Activated CD8-positive, alpha-beta memory T cell treated with anti-CD3 and anti-CD28 coated beads, Interleukin-2, amount 50 U/mL, for 4 hours (primary cell): ENCODE measurements around the gene CD8A.

Experiments
- DNase-seq: peaks from one replicate; pipeline ENCODE4 v3.0.0-alpha.2; 2020

Gene CD8A

DNA sequence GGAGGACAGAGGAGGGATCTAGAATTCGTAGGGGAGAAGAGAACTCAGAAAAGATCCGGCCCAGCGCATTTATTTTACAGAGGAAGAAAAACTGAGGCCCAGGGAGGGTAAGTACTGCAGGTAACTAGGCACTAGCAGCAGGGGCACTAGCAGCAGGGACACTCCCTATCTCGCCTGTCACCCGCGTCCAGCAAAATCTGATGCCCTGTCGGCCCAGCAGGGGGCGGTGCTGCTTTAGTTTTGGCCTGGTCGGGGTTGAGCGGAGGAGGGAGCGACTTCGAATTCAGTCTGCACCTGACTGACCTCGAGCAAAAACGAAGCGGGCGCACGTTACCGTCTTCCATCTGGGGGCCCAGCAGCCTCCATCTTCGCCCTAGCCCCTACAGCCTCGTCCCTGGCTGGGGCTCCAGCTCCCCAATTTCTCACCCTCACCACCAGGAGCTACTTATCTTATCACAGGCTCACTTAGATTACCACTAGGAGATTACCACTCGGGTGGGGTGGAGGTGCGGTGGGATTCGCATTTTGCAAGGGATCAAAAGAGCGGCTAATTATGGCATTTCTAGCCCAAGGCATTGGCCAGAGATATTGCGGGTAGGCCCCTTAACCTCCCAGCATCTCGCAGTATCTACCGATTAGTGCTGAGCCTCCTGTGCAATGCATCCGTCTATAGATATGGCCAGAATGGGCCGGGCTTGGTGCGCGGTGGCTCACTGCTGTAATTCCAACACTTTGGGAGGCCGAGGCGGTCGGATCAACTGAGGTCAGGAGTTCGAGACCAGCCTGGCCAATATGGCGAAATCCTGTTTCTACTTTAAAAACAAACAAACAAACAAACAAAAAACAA is 17.8 kb upstream of the CD8A start:
- DNase-seq: peak; percentile 97

DNA sequence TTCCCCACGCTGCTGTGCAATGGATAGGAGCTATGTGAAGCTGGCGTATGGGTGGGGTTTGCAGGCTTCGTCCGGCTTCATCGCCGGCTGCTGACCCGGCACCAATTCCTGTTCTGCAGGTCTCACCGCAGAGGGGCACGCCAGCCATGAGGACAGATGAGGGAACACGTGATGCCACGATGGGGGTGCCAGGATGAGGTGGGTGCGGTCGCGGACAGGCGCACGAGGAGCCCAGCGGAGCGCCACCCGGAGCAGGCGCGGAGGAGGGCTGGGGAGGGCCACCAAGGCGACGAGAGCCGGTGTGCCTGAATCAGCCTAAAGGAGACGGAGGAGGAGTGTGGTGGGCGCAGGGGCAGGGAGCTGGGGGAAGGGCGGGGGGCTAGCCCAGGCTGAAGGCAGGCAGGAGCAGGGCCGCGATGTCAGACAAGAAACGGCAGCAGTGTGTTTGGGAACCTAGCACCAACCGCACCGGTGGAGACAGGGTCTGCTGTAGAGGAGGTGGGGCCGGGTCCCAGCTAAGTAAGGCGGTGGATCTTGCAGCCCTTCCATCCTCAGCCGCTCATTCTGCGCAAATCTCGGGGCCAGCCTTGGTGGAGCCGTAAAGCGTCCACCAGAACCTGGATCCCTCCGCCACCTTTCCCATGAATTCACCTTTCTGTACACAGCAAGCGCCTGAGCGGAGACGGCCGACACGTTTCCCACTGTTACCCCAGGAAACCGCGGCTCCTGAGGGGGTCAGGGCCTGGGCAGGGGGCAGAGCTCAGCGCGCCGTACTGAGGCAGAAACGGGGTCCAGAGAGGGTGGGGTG is 17.0 kb upstream of the CD8A start:
- peak; percentile 72 for DNase-seq

DNA sequence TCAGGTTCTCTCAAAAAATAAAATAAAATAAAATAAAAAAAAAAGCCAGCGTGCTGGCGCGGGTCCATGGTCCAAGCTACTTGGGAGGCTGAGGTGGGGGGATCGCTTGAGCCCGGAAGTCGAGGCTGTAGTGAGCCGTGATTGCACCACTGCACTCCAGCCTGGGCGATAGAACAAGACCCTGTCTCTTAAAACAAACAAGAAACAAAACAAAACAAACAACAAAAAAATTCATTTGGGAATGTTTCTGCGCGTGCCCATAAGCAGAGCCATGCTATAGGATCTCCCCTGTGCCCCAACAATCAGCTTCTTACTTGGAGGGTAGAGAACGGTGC is 16.4 kb upstream of the CD8A start:
- no peak for DNase-seq

DNA sequence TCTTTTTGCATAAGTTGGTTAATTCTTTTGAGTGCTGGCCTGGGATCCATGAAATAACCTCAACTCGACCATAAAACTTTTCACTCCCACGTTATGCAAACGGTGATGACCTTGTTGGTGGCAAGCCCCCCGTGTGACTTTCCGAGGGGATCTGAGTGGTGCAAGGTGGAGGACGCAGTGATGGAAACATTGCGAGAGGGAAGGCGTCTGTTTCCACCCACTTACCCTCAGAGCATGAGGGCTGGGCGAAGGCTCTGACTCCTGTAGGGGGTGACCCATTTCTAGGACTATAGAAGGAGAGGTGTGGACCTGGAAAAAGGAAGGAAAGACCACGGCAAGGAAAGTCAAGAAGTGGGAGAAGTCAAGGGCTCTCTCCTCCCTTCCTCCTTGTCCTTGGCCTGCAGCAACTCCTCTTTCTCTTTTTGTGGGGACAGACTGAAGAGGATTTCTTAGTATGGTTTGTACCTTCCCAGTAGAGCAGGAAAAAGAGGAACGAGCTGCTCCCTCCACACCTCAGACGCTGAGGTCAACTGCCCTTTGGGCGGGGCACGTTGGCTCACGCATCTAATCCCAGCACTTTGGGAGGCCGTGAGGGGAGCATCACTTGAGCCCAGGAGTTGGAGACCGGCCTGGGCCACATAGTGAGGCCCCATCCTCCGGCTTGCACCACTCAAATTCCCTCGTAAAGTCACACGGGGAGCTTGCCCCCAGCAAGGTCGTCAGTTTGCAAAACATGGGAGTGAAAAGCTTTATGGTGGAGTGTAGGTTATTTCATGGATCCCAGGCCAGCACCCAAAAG is 15.5 kb upstream of the CD8A start:
- peak; percentile 56 for DNase-seq

DNA sequence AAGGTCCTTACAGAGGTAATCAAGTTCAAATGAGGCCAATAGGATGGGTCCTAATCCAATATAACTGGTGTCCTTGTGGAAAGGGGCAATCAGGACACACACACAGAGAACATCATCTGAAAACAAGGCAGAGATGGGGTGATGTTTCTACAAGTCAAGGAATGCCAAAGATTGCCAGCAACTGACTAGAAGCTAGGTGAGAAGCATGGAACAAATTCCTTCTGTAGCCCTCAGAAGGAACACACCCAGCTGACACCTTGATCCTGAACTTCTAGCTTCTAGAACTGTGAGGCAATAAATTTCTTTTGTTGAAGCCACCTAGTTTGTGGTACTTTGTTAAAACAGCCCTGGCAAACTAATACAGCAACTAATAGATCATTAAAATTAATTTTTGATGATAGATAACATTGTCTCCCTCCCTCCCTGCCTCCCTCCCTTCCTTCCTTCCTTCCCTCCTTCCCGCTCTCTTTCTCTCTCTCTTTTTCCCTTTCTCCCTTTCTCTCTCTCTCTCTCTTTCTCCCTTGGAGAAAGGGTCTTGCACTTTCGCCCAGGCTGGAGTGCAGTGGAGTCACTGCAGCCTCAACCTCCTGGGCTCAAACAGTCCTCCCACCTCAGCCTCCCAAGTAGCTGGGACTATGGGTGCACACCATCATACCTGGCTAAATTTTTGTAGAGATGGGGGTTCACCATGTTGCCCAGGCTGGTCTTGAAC is 10.3 kb upstream of the CD8A start:
- no peak for DNase-seq

DNA sequence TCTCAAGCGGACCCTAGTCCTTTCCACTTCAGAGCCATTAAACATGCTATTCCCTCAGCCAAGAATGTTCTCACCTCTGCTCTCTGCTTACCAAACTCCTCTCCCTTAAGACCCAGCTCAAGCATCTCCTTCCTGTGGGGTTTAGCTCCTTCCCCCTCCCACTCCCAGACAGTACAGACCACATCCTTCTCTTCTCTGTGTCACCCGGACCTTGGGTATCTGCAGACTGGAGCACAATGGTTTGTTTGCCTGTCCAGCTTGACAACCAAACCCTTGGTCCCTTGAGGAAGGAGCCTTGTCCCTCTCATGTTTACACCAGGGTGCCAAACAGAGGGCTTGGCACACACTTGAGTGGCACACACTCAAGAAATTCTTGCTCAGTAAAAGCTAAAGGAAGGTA is 4.1 kb upstream of the CD8A start:
- peak; percentile 29 for DNase-seq

DNA sequence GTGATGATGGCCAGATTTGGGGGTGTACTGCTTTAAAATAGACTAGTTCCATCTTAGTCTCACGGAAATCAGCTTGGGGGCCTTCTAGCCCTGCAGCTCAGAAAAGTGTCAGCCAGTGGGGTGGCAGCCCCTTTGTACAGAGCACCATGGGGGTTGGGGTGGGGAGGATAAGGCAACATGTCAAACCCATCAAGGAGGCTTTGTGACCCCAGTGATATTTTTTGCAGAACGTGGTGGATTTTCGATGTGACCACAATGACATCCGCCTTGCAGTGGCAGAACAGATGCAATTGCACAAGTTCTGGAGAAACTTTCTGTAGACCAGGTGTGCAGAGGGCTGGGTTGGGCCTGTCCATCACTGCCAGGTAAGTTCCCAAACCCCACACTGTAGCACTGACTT is 3.0 kb upstream of the CD8A start:
- DNase-seq: peak; percentile 28

DNA sequence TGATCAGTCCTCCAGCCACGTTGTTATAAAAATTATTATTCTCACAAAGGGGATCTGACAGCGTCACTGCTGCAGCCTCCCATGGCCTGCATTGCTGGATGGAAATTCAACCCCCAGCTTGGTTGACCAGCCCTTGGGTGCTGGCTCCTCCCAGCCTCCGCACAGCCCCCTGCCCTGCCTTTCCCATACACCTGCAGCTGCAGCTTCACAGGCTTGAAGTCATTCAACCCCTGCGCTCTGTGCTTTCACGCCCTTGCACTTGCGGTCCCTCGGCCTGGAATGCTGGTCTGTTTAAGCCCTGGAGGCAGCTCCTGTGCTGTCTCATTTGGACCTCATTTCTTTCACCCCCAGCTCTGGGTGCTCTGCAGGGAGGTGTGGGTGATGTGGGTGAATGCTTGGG is 860 bp upstream of the CD8A start:
- peak; percentile 21 for DNase-seq

DNA sequence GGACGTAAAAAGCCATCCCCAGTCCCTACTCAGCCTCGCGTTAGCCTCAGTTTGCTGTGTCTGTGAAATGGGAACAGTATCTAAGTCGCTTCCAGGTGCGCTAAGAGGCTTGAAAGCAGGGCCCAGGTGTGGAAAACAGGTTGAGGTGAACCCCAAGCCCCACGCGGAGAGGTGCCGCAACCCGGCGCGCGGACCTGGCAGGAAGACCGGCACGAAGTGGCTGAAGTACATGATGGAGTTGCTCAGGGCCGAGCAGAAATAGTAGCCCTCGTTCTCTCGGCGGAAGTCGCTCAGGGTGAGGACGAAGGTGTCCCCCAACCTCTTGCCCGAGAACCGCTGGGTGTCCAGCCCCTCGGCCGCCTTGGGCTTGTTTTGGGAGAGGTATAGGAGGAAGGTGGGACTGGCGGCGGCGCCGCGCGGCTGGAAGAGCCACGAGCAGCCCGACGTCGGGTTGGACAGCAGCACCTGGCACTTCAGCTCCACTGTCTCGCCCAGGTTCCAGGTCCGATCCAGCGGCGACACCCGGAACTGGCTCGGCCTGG is 508 bp downstream of the CD8A start:
- peak; percentile 36 for DNase-seq

DNA sequence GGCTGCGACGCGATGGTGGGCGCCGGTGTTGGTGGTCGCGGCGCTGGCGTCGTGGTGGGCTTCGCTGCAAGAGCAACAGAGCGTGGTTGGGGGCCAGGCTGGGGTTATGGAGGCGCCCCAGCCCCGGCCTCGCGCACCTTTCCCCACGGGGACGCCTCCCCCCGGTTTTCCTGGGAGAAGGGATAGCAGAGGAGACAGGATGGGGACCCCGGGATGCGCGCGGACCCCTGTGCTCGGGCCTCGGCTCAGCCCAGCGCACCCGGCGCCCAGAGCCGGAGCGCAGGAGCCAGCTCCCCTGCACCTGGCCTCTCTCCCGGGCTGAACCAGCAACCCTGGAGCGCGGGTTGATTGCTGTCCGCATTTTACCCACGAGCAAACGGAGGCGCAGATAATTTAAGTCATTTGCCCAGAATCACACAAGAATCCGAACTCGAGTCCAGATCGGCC is 1.0 kb downstream of the CD8A start:
- DNase-seq: peak; percentile 31

DNA sequence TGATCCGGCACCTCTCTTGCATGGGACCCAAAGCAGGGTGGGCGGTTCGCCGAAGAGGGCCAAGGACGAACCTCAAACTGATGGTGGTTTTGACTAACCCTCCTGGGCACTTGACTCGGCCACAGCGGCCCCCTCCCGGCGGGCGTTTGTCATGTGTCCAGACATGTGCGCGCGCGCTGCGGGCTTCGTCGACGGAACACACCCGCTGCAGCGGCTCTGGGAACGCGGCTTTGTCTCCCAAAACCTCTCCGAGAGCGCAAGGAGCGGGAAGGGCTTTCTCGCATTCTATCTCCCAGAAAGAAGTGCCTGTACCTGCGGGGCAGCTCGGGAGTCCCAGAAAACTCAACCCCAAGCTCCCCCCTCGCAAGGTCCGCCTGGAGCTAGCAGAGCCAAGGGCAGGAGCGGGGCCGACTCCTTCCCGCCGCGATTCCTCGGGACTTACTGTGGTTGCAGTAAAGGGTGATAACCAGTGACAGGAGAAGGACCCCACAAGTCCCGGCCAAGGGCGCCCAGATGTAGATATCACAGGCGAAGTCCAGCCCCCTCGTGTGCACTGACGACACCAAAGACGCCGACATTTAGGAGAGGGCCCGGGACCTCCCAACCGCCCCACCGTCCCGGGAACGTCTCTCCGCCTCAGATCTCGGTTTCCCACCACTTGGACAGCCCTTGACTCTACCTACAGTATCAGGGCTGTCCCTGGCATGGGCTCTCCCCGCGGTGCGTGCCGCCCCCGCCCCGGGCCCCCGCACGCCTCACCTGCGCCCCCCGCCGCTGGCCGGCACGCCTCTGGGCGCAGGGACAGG is 1.6 kb downstream of the CD8A start:
- peak; percentile 44 for DNase-seq

DNA sequence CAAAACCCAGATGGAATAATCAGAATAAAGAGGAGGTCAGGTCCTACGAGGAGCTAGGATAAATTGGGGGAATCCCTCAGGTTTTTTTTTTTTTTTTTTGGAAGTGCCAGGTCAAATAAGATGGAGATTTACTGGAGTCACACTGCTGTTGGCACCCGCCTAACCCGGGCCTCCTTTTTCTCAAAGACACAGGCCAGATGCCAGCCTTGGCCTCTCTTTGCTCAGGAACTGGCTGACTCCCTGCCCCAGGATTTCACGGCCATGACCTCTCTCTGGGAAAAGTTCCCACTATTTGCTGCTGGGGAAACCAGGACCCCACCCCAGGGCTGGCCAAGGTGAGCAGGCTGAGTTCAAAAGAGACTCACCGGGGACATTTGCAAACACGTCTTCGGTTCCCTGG is 2.5 kb downstream of the CD8A start:
- no peak for DNase-seq

DNA sequence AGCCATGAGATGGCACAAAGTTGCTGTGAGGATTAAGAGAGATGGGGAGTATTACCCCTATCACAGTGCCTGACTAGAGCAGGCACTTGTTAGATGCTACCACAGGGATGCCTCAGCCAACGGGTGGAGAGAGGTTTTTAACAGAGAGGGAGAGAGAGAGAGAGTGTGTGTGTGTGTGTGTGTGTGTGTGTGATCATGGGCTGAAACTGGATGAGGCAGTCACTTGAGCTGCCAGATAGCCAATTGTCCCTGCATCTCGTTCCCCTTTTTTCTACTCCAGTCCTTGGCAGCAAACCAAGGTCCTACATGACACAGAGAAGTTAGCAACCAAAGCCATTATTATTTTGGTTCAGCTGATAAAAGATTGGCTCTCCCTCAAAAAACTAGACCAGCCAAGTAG is 3.0 kb downstream of the CD8A start:
- DNase-seq: peak; percentile 34

DNA sequence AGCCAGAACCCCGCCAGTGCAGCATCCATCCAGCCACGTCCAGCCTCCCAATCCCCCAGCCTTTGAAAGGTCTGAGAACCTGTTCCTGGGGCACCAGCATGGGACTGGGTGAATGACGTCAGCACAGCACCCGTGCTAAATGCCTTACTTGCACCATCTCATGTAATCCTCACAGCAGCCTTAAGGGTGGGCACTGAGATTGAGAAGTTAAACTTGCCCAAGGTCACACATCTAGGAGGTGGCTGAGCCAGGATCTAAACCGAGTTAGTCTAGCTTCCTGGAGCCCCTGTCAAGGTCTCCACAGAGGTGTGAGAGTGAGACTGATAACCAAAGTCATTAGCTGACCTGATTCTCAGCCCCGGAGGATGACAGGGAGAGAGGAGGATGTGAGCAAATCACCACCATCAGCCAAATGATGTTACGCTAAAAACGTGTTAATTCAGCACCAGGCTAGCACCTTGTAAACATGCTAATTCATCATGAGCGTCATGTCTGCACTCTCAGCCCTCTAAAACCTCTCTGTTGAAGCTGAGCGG is 4.6 kb downstream of the CD8A start:
- DNase-seq: peak; percentile 63

DNA sequence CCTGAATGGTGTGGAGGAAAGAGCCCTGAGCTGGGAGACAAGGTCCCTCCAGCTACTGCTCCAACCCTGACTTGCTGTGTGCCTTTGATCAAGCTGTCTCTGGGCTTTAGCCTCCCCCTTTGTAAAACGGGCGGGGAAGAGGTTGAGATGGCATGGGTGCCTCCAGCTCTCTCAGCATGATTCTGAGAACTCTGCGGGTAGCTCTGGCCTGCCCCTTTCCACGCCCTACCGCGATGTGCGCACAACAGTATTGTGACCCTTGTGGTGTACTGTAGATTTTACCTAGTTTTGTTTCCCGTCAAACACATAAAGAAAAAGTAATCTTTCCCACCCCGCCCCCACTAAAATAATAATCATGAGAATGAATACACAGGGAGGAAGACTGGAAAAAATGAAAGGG is 5.3 kb downstream of the CD8A start:
- peak; percentile 78 for DNase-seq

DNA sequence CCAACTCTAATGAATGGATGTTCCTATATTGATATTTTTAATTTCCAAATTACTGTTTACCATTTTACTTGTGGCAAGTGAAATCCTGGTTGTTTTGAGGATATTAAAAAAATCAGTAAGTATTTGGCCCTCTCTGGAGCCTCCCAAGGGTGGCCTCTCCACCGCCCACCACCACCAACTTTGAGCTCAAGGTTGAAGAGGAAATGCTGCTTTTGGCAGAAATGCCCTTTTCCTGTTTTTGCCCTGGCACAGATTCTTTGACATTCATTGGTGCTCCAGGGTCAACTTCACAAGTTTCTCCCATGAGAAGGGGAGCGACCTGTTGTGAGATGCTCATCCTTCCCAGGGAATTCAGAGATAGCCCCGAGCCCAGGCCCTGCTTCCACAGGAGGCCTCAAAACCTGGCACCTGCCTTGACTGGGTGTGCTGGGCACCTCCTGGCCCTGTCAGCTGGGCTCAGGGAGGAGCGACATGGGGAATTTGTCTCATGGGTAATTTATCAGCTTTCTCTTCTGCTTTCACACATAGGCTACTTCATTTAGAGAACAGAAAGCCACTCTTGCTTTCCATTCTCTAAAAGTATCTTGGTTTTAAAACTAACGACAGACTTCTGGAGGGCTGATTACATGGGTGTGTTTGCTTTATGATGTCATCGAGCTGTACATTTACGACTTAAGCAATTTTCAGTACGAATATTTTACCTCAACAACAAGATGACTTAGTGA is 6.9 kb downstream of the CD8A start:
- DNase-seq: no peak

DNA sequence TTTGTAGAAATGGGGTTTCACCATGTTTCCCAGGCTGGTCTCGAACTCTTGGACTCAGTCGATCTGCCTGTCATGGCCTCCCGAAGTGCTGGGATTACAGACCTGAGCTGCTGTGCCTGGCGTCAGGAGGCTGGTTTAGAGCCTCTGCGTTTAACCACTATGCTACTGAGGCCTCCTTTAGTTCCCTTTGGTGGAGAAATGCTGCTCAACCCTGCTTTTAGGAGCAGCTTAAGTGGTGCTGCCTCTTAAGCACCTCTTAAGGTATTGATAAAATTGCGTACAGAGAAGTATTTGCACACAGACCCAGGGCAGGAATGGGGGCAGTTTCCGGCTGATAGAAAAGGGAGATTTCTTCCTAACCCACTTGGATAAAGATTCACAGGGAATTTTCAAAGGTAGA is 8.0 kb downstream of the CD8A start:
- DNase-seq: no peak

DNA sequence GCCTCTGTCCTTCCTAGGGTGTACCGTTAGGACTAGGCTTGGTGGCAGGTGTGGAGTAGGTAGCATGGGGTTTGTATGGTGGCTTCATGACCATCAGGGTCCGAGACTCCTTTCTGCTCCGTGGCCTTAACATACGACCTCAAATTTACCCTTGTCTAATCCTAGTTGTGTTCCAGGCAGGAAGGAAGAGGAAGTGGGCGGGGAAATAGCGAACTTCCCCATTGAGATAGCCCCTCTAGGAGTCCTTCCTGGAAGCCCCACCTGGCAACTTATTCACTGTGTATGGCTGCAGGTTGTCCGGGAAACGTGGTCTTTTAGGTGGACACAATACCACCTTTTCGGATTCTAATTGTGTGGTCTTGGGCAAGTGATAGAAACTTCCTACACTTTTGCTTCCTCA is 9.3 kb downstream of the CD8A start:
- no peak for DNase-seq

DNA sequence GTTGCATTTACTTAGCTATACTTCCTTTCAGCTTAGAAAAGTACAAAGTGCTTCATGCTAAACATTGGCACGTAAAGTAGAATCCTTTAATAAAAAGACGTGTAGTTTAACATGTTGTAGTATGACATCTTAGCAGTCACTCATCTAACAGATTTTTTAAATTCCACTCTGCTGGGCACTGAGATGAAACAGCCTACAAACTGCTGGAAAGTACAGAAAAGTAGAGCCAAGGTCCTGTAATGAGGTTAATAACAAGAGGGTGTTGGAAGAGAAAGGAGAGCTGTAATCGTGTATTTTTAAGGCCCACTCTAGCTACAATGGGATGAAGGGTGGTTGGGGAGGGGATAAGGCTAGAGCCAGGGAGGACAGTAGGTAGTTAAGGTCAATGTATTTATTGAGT is 10.7 kb downstream of the CD8A start:
- DNase-seq: no peak

DNA sequence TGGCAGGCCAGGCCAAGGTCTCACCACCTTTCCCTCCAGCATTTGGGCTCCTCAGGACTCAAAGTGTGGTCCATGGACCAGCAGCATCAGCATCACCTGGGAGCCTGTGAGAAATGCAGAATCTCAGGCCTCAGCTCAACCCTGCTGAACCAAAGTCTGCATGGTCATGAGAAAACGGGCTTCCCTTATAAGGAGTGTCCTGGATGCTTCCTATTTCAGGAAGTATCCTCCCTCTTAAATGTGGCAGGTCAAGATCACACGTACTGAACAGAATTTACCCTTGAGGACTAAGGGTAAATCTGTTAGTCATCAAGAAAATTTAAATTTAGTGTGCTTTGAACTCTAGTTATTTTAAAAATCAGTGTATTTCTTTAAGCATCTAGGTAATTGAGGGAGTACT is 11.8 kb downstream of the CD8A start:
- DNase-seq: no peak

DNA sequence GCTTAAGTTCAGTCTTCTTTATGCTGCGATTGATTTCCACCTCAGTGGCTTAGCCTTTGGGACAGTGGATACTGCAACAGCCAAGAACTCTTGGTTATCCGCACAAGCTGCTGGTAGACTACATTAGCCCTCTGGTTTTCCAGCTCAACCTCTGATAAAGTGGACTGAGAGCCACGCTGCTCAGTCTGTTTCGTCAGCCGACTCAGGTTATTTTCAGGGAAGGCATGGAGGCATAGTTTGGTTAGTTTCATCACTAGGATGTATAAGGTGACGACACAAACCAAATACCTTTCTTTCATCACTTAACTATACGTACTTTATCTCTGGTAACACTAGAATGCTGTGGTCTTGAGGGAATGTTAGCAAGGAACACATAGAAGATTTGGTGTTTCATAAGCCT is 14.2 kb downstream of the CD8A start:
- no peak for DNase-seq
